Liver (tissue), 3 donors: ENCODE data around the gene HOXC10.

ENCODE experiments used
- RAD21 ChIP-seq, 2 donors: IDR thresholded peaks; 2 replicates each; pipeline ENCODE4 v1.6.1; 2016; ENCODE audit warnings: antibody characterized with exemption in 2 of 2, mild to moderate bottlenecking in 2 of 2
- SP1 ChIP-seq: IDR thresholded peaks from 2 replicates; pipeline ENCODE4 v1.6.1; 2018; ENCODE audit warnings: antibody characterized with exemption, mild to moderate bottlenecking
- TAF1 ChIP-seq: conservative IDR thresholded peaks from 2 replicates; pipeline ENCODE4 v1.6.1; 2016; ENCODE audit warnings: antibody characterized with exemption, mild to moderate bottlenecking
- YY1 ChIP-seq: IDR thresholded peaks from 2 replicates; pipeline ENCODE4 v1.6.1; 2016; ENCODE audit warnings: antibody characterized with exemption, mild to moderate bottlenecking
- TF ChIP-seq, protein P1 (sequence below): fragments of 150-350 bp; IDR thresholded peaks from 2 replicates; pipeline ENCODE4 v1.5.1; 2017; ENCODE audit warnings: improper control_type of control experiment, low read depth, low read length; ENCODE audit not compliant: missing input control
- TF ChIP-seq, protein P2 (sequence below): IDR thresholded peaks from 2 replicates; pipeline ENCODE4 v1.6.1; 2016; ENCODE audit warnings: antibody characterized with exemption
- TF ChIP-seq, protein P3 (sequence below): IDR thresholded peaks from 2 replicates; pipeline ENCODE4 v1.6.1; 2016; ENCODE audit warnings: antibody characterized with exemption
- TF ChIP-seq, protein P4 (sequence below): IDR thresholded peaks from 2 replicates; pipeline ENCODE4 v1.6.1; 2016; ENCODE audit warnings: antibody characterized with exemption, mild to moderate bottlenecking
- donor health status: healthy.
- donor health status: healthy.

DNA sequence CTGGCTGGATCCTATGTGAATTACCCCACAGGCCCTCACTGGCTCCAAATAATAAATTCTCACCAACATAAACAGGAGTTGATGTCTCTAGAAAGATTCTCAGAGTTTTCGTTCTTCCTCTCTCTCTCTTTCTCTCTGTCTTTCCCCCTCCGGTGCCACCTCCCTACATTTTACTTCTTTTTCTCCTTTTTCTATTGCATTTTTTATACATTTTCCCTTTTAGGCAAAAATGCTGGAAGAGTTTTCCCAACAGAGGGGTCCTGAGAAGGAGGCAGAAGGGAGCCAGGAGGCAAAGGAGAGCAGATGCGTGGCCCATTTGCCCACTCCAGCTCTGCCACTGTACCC is 42.5 kb downstream of the HOXC10 start:
- TF ChIP-seq, protein P1, sequence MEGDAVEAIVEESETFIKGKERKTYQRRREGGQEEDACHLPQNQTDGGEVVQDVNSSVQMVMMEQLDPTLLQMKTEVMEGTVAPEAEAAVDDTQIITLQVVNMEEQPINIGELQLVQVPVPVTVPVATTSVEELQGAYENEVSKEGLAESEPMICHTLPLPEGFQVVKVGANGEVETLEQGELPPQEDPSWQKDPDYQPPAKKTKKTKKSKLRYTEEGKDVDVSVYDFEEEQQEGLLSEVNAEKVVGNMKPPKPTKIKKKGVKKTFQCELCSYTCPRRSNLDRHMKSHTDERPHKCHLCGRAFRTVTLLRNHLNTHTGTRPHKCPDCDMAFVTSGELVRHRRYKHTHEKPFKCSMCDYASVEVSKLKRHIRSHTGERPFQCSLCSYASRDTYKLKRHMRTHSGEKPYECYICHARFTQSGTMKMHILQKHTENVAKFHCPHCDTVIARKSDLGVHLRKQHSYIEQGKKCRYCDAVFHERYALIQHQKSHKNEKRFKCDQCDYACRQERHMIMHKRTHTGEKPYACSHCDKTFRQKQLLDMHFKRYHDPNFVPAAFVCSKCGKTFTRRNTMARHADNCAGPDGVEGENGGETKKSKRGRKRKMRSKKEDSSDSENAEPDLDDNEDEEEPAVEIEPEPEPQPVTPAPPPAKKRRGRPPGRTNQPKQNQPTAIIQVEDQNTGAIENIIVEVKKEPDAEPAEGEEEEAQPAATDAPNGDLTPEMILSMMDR: no peak
- TF ChIP-seq TAF1: no peak
- TF ChIP-seq YY1: no peak
- TF ChIP-seq, protein P2, sequence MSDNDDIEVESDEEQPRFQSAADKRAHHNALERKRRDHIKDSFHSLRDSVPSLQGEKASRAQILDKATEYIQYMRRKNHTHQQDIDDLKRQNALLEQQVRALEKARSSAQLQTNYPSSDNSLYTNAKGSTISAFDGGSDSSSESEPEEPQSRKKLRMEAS: no peak
- TF ChIP-seq, protein P3, sequence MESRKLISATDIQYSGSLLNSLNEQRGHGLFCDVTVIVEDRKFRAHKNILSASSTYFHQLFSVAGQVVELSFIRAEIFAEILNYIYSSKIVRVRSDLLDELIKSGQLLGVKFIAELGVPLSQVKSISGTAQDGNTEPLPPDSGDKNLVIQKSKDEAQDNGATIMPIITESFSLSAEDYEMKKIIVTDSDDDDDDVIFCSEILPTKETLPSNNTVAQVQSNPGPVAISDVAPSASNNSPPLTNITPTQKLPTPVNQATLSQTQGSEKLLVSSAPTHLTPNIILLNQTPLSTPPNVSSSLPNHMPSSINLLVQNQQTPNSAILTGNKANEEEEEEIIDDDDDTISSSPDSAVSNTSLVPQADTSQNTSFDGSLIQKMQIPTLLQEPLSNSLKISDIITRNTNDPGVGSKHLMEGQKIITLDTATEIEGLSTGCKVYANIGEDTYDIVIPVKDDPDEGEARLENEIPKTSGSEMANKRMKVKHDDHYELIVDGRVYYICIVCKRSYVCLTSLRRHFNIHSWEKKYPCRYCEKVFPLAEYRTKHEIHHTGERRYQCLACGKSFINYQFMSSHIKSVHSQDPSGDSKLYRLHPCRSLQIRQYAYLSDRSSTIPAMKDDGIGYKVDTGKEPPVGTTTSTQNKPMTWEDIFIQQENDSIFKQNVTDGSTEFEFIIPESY: no peak
- TF ChIP-seq, protein P4, sequence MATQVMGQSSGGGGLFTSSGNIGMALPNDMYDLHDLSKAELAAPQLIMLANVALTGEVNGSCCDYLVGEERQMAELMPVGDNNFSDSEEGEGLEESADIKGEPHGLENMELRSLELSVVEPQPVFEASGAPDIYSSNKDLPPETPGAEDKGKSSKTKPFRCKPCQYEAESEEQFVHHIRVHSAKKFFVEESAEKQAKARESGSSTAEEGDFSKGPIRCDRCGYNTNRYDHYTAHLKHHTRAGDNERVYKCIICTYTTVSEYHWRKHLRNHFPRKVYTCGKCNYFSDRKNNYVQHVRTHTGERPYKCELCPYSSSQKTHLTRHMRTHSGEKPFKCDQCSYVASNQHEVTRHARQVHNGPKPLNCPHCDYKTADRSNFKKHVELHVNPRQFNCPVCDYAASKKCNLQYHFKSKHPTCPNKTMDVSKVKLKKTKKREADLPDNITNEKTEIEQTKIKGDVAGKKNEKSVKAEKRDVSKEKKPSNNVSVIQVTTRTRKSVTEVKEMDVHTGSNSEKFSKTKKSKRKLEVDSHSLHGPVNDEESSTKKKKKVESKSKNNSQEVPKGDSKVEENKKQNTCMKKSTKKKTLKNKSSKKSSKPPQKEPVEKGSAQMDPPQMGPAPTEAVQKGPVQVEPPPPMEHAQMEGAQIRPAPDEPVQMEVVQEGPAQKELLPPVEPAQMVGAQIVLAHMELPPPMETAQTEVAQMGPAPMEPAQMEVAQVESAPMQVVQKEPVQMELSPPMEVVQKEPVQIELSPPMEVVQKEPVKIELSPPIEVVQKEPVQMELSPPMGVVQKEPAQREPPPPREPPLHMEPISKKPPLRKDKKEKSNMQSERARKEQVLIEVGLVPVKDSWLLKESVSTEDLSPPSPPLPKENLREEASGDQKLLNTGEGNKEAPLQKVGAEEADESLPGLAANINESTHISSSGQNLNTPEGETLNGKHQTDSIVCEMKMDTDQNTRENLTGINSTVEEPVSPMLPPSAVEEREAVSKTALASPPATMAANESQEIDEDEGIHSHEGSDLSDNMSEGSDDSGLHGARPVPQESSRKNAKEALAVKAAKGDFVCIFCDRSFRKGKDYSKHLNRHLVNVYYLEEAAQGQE: no peak
- no peak for TF ChIP-seq RAD21 (IDR thresholded peaks at IDR 0.05)
- TF ChIP-seq SP1: no peak
